Effector memory CD4-positive, alpha-beta T cell (primary cell): ENCODE results near the gene HGD.
"Not testable (repeated sequence)": the region's sequence is repeated elsewhere in the genome, so short reads cannot be mapped to it uniquely, and the experiment has no call there.

Source experiments
- DNase-seq, 3 donors: peaks; one replicate each; pipeline ENCODE4 v3.0.0-alpha.2; 2020
- H3K27ac ChIP-seq: 2 replicates; pipeline ENCODE4 v1.7.0; 2013; ENCODE audit warnings: mild to moderate bottlenecking, low read length, moderate library complexity; ENCODE audit not compliant: insufficient read depth, poor library complexity, severe bottlenecking
- H3K27me3 ChIP-seq: replicated peaks from 2 replicates; pipeline ENCODE4 v1.7.0; 2013; ENCODE audit warnings: mild to moderate bottlenecking, low read length; ENCODE audit not compliant: insufficient read depth, control insufficient read depth, poor library complexity, severe bottlenecking
- H3K36me3 ChIP-seq: 2 replicates; pipeline ENCODE4 v1.7.0; 2013; ENCODE audit warnings: mild to moderate bottlenecking, low read length, moderate library complexity; ENCODE audit not compliant: control insufficient read depth, insufficient read depth
- H3K4me1 ChIP-seq: 2 replicates; pipeline ENCODE4 v1.7.0; 2013; ENCODE audit warnings: low read length, mild to moderate bottlenecking; ENCODE audit not compliant: control insufficient read depth, insufficient read depth, poor library complexity, severe bottlenecking
- H3K4me3 ChIP-seq: 2 replicates; pipeline ENCODE4 v1.7.0; 2013; ENCODE audit warnings: low read length, low read depth, mild to moderate bottlenecking; ENCODE audit not compliant: insufficient read depth, poor library complexity, severe bottlenecking
- H3K9me3 ChIP-seq: 2 replicates; pipeline ENCODE4 v1.7.0; 2013; ENCODE audit warnings: mild to moderate bottlenecking, low read length, moderate library complexity; ENCODE audit not compliant: control insufficient read depth

HGD gene

GRCh38 chr3:120680193-120680894 is 1.7 kb downstream of the HGD start:
- Histone ChIP-seq H3K4me3 (no peak overlapping the region), H3K9me3 (no peaks in the 10 kb centered on the region), H3K36me3 (no peaks in the 10 kb centered on the region), H3K4me1 (no peaks in the 10 kb centered on the region), H3K27ac (no peak overlapping the region), H3K27me3 (no peaks in the 10 kb centered on the region)
- DNase-seq: no peak

GRCh38 chr3:120678984-120679383 is 3.1 kb downstream of the HGD start:
- Histone ChIP-seq H3K36me3 (no peaks in the 10 kb centered on the region), H3K4me3 (no peak overlapping the region), H3K27me3 (no peaks in the 10 kb centered on the region), H3K27ac (no peak overlapping the region), H3K4me1 (no peaks in the 10 kb centered on the region), H3K9me3 (no peaks in the 10 kb centered on the region)
- DNase-seq: no peak

- no peaks in the 10 kb centered on the region for H3K9me3 ChIP-seq
- H3K27ac ChIP-seq: no peak overlapping the region
- no peak overlapping the region for H3K4me3 ChIP-seq
- H3K36me3 ChIP-seq: no peaks in the 10 kb centered on the region
- no peaks in the 10 kb centered on the region for H3K4me1 ChIP-seq
- DNase-seq: no peak
- H3K27me3 ChIP-seq: no peaks in the 10 kb centered on the region
Observed at GRCh38 chr3:120678331-120678947, 3.6 kb downstream of the HGD start.

- not testable (repeated sequence) for H3K4me3 ChIP-seq, H3K9me3 ChIP-seq, H3K4me1 ChIP-seq, H3K36me3 ChIP-seq, DNase-seq, H3K27me3 ChIP-seq, H3K27ac ChIP-seq
Observed at GRCh38 chr3:120677193-120677592, 4.8 kb downstream of the HGD start.

GRCh38 chr3:120673116-120673515 is 8.9 kb downstream of the HGD start:
- H3K4me1 ChIP-seq: no peaks in the 10 kb centered on the region
- no peaks in the 10 kb centered on the region for H3K27me3 ChIP-seq
- H3K36me3 ChIP-seq: no peaks in the 10 kb centered on the region
- H3K9me3 ChIP-seq: no peaks in the 10 kb centered on the region
- H3K27ac ChIP-seq: no peak overlapping the region
- no peak overlapping the region for H3K4me3 ChIP-seq
- DNase-seq: no peak

- Histone ChIP-seq H3K9me3 (no peaks in the 10 kb centered on the region), H3K36me3 (no peaks in the 10 kb centered on the region), H3K27me3 (no peaks in the 10 kb centered on the region), H3K27ac (no peak overlapping the region), H3K4me1 (no peaks in the 10 kb centered on the region), H3K4me3 (no peak overlapping the region)
- DNase-seq: no peak
Observed at GRCh38 chr3:120670576-120670975, 11.5 kb downstream of the HGD start.

GRCh38 chr3:120664926-120665325 is 17.1 kb downstream of the HGD start:
- Histone ChIP-seq H3K27ac (no peak overlapping the region), H3K4me3 (no peak overlapping the region), H3K9me3 (no peaks in the 10 kb centered on the region), H3K27me3 (no peaks in the 10 kb centered on the region), H3K4me1 (no peaks in the 10 kb centered on the region), H3K36me3 (no peaks in the 10 kb centered on the region)
- DNase-seq: no peak

GRCh38 chr3:120661945-120662344 is 20.1 kb downstream of the HGD start:
- H3K27ac ChIP-seq: no peak overlapping the region
- no peaks in the 10 kb centered on the region for H3K27me3 ChIP-seq
- no peaks in the 10 kb centered on the region for H3K9me3 ChIP-seq
- H3K4me1 ChIP-seq: no peaks in the 10 kb centered on the region
- H3K4me3 ChIP-seq: no peak overlapping the region
- H3K36me3 ChIP-seq: no peaks in the 10 kb centered on the region
- no peak for DNase-seq

- Histone ChIP-seq H3K36me3 (no peaks in the 10 kb centered on the region), H3K4me3 (no peak overlapping the region), H3K9me3 (no peaks in the 10 kb centered on the region), H3K27ac (no peak overlapping the region), H3K27me3 (no peaks in the 10 kb centered on the region), H3K4me1 (no peaks in the 10 kb centered on the region)
- DNase-seq: no peak
Observed at GRCh38 chr3:120661106-120661905, 20.7 kb downstream of the HGD start.

- Histone ChIP-seq H3K27ac (no peak overlapping the region), H3K9me3 (no peaks in the 10 kb centered on the region), H3K27me3 (no peaks in the 10 kb centered on the region), H3K4me1 (no peaks in the 10 kb centered on the region), H3K36me3 (no peaks in the 10 kb centered on the region), H3K4me3 (no peak overlapping the region)
- DNase-seq: no peak
Observed at GRCh38 chr3:120659834-120660233, 22.2 kb downstream of the HGD start.
